NT2/D1 (cell line): ENCODE results near the gene CRHBP.

Experiments used
- SUZ12 ChIP-seq: IDR thresholded peaks from 2 replicates; pipeline ENCODE4 v1.6.1; 2011; ENCODE audit not compliant: insufficient read length, insufficient read depth; ENCODE audit errors: extremely low read depth
- YY1 ChIP-seq: IDR thresholded peaks from 2 replicates; pipeline ENCODE4 v1.6.1; 2011; ENCODE audit not compliant: insufficient read length, insufficient read depth
- ZNF274 ChIP-seq: IDR thresholded peaks from 2 replicates; pipeline ENCODE4 v1.6.1; 2011; ENCODE audit warnings: mild to moderate bottlenecking, low read depth, low read length

DNA sequence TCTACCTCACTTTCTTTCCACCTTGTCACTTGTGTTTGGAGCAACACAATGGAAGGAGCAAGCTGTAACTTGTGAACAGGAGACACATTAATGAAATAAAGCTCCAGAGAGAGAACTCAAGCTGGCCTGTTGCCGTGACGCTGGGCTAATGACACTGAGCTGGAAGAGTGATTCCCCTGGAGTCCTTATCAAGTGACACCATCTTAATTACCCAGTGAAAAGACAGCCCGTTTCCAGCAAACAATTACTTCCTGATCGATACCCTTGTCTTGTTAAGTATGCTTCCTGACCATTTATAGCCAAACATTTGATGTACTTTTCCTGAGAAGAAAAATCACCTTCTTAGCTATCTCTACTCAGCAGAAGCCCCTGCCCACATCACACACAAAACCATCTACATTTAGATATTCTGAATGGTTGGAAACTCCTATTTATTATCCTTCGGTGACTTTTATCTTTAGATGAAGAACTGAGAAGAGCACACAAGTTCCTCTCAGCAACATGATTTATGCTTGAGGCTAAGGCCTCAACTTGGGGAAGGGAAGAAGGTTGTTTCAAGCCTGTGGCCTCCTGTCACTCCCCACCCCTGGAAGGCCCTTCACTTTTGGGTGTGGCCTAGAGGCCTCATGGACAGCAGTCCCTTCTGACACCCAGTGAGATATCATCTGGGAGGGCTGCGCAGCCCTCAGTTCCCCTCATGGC lies 34.1 kb downstream of the CRHBP start:
- TF ChIP-seq ZNF274 (peak; percentile 27; the same call in 1 of the 2 replicates), SUZ12 (no peak), YY1 (no peak)
